CD4-positive, alpha-beta T cell treated with Interleukin-6 at 100 ng/mL for 8 hours (primary cell): ENCODE results near the gene DCAF4.

Source experiments
- DNase-seq: peaks from one replicate; pipeline ENCODE4 v3.0.0-alpha.2; 2020; ENCODE audit warnings: mixed read lengths, low spot score

Gene DCAF4

DNA sequence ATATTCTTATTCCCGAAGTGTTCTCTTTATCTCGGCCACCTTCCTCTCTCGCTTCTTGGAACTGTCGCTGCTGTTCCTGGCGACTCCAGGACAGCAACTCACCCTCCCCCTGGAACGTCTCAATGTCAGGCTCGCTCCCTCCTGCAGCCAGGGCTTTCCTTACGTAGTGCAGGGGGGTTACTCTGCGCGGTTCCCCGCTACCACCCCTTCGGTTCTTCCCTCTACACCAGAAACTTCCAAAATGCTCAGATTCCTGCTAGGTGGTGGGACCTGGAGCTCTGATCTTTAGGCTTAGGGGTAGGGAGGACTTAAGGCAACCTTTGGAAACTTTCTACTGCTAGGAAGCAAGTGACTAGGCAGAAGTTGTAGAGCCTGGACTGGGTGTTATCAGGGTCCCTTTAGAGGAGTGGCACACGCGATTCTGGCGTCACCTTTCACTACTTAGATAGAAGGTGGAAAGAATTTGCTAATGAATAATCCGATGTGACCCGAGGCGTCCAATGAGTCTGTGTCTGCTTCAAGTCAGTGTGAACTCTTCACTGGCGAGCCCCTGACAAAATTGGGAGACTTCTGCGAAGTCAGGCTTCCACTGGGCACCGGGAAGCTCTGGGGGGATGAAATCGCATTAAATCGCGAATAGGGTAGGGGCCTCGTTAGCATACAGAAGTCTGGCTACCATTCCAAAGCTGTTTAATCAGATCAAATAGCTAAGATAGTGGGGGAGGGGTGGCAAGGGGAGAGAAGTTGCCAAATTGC, 31.5 kb upstream of the DCAF4 start:
- no peak for DNase-seq

DNA sequence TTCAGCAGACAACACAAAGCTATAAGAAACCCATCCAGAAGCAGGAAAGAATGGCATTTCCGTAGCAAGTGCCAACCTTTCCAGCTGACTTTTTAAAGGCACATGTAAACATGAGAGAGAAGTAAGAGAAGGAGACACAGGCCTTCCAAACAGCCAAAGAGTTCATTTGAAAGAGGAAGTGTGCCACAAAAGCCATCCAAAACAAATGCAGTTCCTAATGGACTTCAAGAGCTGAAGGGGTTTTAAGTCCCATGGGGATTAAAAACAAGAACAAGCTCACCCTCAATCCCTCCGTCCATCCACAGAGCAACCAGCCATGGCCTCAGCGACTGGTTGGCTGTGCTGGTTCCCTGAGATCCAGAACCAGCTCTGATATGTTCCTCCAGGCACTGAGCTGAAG, 27.8 kb upstream of the DCAF4 start:
- DNase-seq, result no peak

DNA sequence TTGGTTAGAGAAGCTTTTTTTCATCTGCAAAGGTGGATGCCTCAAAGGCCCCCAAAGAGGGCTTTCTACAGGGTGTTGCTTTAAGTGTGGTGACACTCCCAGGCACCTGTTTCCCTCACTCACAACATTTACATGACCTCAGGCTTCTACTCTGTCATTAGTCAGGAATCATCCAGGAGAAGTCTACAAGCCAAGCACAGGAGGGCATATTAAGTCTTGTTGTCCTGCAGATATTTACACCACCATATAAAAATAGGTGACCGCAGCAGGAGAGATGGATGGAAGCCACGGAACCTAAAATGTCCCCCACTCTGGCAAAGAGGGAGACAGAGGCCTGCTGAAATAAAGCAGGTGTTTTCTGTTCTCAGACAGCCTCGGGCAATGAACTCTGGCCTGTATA, 24.9 kb upstream of the DCAF4 start:
- no peak for DNase-seq

DNA sequence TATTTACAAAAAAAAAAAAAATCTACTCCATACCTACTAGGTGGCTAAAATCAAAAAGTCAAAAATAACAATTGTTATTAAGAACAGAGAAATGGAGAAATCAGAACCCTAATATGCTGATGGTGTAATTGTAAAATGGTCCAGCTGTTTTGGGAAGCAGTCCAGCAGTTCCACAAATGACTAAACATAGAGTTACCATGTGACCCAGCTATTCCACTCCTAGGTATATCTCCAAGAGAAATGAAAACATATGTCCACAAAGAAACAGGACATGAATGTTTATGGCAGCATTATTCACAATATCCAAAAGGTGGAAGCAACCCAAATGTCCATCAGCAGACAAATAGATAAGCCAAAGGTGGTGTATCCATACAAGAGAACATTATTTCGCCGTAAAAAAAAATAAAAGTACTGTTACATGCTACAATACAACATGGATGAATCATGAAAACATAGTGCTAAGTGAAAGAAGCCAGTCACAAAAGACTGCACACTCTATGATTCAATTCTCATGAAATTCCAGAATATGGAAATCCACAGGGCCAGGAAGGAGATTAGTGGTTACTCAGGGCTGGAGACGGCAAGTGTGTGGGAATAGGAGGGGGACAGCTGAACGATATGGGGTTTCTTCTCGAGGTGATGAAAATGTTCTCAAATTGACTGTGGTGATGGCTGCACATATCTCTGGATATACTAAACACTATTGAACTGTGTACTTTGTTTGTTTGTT, 23.3 kb upstream of the DCAF4 start:
- DNase-seq, result no peak

- DNase-seq, result no peak
These were observed 22.5 kb upstream of the DCAF4 start for GRCh38 chr14:72903716-72904115.

DNA sequence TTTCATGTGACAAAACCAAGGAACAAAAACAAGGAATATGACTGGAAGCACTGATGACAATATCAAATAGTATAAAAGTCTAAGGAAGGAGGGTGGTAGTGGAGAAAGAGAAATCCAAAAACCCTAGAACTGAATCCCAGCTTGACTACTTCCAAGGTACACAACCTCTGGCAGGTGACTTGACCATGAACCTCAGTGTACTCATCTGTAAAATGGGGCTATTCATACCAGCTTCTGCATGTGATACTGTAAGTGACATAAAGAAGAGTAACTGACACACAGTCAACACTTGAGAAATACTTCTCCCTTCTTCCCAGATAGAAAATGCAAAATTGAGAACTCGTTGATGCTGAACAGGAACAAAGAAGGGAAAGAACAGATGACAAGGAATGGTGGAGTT, 22.0 kb upstream of the DCAF4 start:
- no peak for DNase-seq

DNA sequence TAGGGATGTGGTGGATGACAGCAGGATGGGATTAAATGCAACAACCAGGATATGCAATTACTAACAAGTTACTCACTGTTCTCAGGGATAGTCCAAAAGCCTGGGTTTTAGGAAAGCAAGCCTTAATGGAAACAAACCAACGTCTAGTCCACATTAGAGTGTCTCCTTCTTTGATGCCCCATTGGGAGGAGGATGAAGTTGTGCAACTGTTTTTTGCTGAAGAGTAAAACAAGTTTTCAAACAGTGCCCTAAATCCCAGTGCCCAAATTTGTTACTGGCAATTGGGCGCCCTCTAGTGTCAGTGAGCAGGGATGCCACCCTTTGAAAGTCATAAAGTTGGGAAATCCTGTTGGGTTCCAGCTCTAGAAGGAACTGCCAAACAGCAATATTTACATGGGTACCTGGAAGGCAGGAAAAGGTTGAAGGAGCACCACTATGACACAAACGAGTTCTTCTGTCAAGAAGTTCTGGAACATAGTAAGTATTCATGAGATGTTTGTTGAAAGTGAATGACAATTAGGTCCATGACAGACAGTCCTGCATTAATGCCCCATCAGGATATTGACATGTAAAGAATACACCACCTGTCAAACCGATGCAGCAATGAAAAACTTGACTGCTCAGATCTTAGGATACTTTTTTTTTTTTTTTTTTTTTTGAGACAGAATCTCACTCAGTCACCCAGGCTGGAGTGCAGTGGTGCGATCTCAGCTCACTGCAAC, 21.3 kb upstream of the DCAF4 start:
- peak; percentile 66 for DNase-seq

DNA sequence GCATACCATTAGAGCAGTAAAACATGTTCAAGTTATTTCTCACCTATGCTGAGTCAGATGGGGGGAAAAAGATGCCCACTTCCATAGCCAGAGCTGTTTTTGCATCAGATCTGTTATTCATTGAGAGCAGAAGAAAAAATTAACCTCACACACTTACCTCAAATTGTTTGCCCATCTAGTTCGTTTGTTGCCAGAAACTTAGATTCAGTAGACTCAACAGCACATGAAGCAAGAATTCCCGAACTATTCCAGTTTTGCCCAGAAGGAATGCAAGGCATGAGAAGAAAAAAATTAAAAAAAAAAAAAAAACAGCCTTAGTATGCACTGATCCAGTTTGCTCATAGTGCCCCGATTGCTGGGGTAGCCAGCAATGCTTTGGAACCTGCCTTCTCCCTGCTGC, 19.9 kb upstream of the DCAF4 start:
- DNase-seq, result no peak

- no peak for DNase-seq
These were observed 19.4 kb upstream of the DCAF4 start for GRCh38 chr14:72906879-72907278.

GRCh38 chr14:72907886-72908285, 18.4 kb upstream of the DCAF4 start:
- DNase-seq, result no peak

- DNase-seq, result no peak
These were observed 17.1 kb upstream of the DCAF4 start for GRCh38 chr14:72909163-72909562.

DNA sequence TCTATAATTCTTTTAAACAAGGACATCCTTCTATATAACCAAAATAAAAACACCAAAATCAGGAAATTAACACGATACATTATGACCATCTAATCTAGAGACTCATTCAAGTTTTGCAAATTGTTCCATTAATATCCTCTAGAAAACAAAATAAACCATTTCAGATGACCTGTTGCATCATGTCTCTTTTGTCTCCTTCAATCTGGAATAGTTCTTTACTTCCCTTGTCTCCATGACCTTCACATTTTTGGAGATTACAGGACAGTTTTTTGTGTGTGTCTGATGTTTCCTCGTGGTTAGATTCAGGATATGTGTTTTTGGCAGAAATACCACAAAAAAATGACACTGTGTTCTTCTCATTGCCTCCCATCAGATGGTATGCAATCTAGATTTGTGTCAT, 12.5 kb upstream of the DCAF4 start:
- DNase-seq, result no peak

DNA sequence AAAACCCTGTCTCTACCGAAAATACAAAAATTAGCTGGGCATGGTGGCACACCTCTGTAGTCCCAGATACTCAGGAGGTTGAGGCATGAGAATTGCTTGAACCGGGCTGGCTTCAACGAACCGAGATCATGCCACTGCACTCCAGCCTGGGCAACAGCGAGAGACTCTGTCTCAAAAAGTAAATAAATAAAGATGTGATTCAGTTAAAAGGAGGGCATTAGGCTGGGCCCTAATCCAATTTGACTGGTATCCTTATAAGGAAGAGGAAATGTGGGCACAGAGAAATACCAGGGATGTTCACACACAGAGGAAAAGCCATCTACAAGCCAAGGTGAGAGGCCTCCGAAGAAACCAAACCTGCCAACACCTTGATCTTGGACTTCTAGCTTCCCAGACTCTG, 10.1 kb upstream of the DCAF4 start:
- DNase-seq, result no peak

- DNase-seq, result no peak
These were observed 9.0 kb upstream of the DCAF4 start for GRCh38 chr14:72917094-72917802.

- no peak for DNase-seq
These were observed 6.3 kb upstream of the DCAF4 start for GRCh38 chr14:72920008-72920407.

GRCh38 chr14:72921396-72921795, 4.9 kb upstream of the DCAF4 start:
- no peak for DNase-seq

DNA sequence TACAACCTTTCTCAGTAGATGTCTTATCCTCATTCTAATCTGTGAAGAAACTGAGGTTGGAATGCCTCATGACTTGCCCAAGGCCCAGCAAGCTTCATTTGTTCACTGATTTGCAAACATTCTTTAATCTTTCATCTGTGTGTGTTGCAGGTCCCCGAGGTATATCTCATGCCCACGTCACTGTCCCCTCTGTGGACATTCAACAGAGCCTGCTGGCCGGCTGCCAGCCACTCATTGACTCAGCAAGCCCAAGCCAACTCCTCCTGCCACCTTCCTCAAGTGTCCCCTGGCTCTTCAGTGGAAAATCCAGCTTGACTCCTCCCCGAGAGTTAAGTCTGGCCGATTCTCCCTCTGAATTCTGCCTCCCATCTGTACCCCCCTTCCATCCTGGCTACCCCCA, 1.9 kb upstream of the DCAF4 start:
- DNase-seq, result no peak

- no peak for DNase-seq
These were observed 999 bp upstream of the DCAF4 start for GRCh38 chr14:72925171-72925759.

DNA sequence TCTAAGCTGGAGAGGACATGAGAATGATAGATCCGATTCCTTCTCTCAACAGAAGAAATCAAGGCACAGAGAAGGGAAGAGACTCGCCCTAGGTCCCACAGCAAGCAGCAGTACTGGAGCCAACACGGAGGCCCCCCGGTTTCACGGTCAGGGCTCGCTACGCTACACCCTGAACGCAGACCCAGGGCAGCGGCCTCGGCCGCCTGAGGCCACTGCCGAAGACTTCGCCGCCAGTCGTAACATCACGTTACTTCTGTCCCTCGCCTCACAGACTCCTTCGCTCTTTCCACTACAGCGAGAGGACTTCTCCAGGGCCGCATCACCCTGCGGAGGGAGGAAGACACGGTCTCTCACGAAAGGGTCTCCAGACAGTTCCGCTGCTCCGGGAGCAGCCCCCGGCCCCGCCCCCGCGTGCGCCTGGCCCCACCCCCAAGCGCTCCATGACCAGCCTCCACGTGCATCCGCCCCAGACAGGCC, 411 bp upstream of the DCAF4 start:
- DNase-seq, result no peak

GRCh38 chr14:72928872-72929271, 2.6 kb downstream of the DCAF4 start:
- DNase-seq, result no peak

DNA sequence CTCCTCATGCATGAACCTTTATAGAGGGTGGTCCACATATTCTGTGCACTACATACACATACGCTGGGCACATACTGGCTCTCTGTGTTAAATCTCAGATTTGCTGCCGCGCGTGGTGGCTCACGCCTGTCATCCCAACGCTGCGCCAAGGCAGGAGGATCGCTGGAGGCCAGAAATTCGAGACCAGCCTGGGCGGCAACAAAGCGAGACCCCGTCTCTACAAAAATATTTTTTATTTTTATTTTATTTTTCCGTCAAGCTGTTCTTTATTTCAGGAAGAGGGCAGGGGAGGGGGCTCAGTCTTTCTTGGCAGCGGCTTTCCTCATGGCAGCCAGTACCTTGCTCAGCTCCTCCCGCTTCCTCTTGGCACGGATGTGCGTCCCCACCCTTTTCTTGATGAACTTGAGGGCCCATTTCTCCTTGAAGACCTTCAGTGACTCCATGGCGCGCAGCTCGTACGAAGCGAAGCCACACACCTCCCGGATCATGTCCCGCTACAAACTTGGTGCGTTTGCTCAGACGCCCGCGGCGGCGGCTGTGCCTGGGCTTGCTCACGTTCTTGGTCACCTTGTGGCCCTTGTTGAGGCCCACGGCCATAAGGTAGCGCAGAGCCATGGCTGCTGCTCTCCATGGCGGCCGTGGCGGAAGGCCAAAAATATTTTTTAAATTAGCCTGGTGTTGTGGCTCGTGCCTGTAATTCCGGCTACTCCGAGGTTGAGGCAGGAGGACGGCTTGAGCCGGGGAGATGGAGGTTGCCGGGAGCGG, 3.2 kb downstream of the DCAF4 start:
- DNase-seq, result no peak
